GM12878 (cell line): ENCODE measurements around the gene C11orf58. TPM values are rescaled to one million over a fixed set of nuclear protein-coding genes. Genes with fewer than 3 reads are reported as not detected.

ENCODE experiments used
- CHD4 ChIP-seq: fragments of 200-600 bp; sonication (generic); IDR thresholded peaks from 2 replicates; pipeline ENCODE4 v1.6.1; 2016; ENCODE audit warnings: mild to moderate bottlenecking
- ELK1 ChIP-seq: IDR thresholded peaks from 2 replicates; pipeline ENCODE4 v1.6.1; 2012; ENCODE audit warnings: low read depth, low read length, improper control_type of control experiment
- FOS ChIP-seq: IDR thresholded peaks from 3 replicates; pipeline ENCODE4 v1.6.1; 2011; ENCODE audit warnings: borderline replicate concordance; ENCODE audit not compliant: insufficient read length; ENCODE audit errors: extremely low read depth
- HCFC1 ChIP-seq: fragments of 150-350 bp; IDR thresholded peaks from 2 replicates; pipeline ENCODE4 v1.6.1; 2014; ENCODE audit warnings: low read length
- MYC ChIP-seq: IDR thresholded peaks from 2 replicates; pipeline ENCODE4 v1.6.1; 2011; ENCODE audit warnings: mild to moderate bottlenecking, low read length, moderate library complexity, inconsistent platforms; ENCODE audit not compliant: insufficient read depth, insufficient replicate concordance, insufficient read length, severe bottlenecking
- NFIC ChIP-seq: IDR thresholded peaks from 2 replicates; pipeline ENCODE4 v1.6.1; 2012; ENCODE audit warnings: low read depth, mild to moderate bottlenecking, inconsistent platforms, low read length, moderate library complexity
- NR2F1 ChIP-seq: fragments of 450-650 bp; conservative IDR thresholded peaks from 2 replicates; pipeline ENCODE4 v1.6.1; 2017; ENCODE audit warnings: mild to moderate bottlenecking
- POLR2AphosphoS5 ChIP-seq: IDR thresholded peaks from 2 replicates; pipeline ENCODE4 v1.6.1; 2011; ENCODE audit warnings: mild to moderate bottlenecking, low read length, inconsistent platforms
- RFX5 ChIP-seq: IDR thresholded peaks from 2 replicates; pipeline ENCODE4 v1.6.1; 2011; ENCODE audit warnings: low read depth, low read length, improper control_type of control experiment
- ZBTB40 ChIP-seq: fragments of 450-650 bp; IDR thresholded peaks from 2 replicates; pipeline ENCODE4 v1.6.1; 2016; ENCODE audit warnings: mild to moderate bottlenecking, moderate library complexity, borderline replicate concordance
- ZNF217 ChIP-seq: fragments of 450-650 bp; IDR thresholded peaks from 2 replicates; pipeline ENCODE4 v1.6.1; 2017; ENCODE audit warnings: antibody characterized with exemption, mild to moderate bottlenecking
- ZNF24 ChIP-seq: fragments of 450-650 bp; IDR thresholded peaks from 2 replicates; pipeline ENCODE4 v1.6.1; 2017; ENCODE audit warnings: antibody characterized with exemption, mild to moderate bottlenecking
- ZZZ3 ChIP-seq: IDR thresholded peaks from 2 replicates; pipeline ENCODE4 v1.6.1; 2011; ENCODE audit warnings: low read depth; ENCODE audit not compliant: control insufficient read depth, insufficient read length
- polyA plus RNA-seq, 11 experiments: library from polyadenylated mRNA; depleted of rRNA in 4 of 11; unstranded in 6 of 11; stranded (reverse) in 5 of 11; fragments of >200 nt; fragmentation: Nextera tagmentation in 4 of 11; fragmentation: Illumina TruSeq in 1 of 11; extraction: Ambion mirVana in 4 of 11; extraction: Trizol in 1 of 11; gene quantifications; 1 replicate in 1 of 11; 2 replicates in 10 of 11; pipeline versions ENCODE4 v1.2.1 to v1.2.3, GENCODE V29; 2011 to 2016; ENCODE audit warnings: inconsistent platforms in 2 of 11, missing spikeins in 2 of 11, low read depth in 1 of 11
- total RNA-seq, 4 experiments: library from RNA; depleted of rRNA in 3 of 4; stranded (reverse); fragments of >200 nt in 3 of 4; fragmentation: Illumina TruSeq in 1 of 4; extraction: Trizol in 1 of 4; gene quantifications; 2 replicates each; pipeline versions ENCODE4 v1.2.1 to v1.2.3, GENCODE V29; 2013 to 2021
- TF ChIP-seq, protein P1 (sequence below): fragments of 450-650 bp; IDR thresholded peaks from 2 replicates; pipeline ENCODE4 v1.6.1; 2017; ENCODE audit warnings: borderline replicate concordance
- TF ChIP-seq, protein P2 (sequence below): fragments of 450-650 bp; IDR thresholded peaks from 2 replicates; pipeline ENCODE4 v1.6.1; 2018; ENCODE audit warnings: mild to moderate bottlenecking, low read depth, moderate library complexity; ENCODE audit not compliant: partially characterized antibody
- TF ChIP-seq, protein P3 (sequence below): fragments of 450-650 bp; IDR thresholded peaks from 2 replicates; pipeline ENCODE4 v1.6.1; 2016; ENCODE audit warnings: mild to moderate bottlenecking
- TF ChIP-seq, protein P4 (sequence below): IDR thresholded peaks from 2 replicates; pipeline ENCODE4 v1.6.1; 2011; ENCODE audit warnings: low read depth, mild to moderate bottlenecking, low read length, moderate library complexity, borderline replicate concordance; ENCODE audit errors: extremely low read depth

The C11orf58 gene
- total and polyA plus RNA-seq, 10 of the 15 experiments (the other 5 are each of a cell fraction or from before 2014, with no cell fraction given), result 98.2 to 379 (median 211) TPM

DNA sequence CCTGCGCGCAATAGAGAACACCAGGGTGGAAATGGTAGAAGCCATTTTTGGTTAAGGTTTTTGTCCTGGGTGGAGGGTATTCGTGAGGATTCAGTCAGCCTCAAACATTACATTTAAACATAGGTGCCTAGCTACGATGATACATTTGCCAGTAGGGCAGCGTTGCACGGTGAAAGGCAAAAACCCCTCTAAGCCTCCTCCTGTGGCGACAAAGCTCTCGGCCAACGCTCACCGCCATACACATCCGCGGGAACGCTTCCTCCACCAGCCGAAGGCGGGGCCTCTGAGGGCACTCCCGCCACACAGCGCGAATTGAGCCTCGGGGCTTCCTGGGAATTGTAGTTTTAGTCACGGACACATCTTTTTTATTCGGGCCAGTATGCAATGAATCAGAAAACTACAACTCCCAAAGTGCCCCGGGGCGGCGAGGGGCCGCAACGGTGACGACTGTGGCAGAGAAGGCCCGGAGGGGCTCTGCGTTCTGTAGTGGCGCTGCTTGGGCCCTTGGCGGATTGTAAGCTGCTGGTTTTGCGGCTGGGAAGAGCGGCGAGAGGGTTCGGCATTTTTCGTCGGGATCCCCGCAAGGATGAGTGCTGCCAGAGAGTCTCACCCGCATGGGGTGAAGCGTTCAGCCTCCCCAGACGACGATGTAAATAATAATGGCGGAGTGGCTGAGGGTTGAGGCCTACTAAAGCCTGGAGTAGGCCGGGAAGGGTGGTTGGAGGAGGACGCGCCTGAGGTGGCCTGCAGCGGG lies at the start of gene C11orf58 (continued):
- TF ChIP-seq FOS, result no peak
- TF ChIP-seq, protein P1, sequence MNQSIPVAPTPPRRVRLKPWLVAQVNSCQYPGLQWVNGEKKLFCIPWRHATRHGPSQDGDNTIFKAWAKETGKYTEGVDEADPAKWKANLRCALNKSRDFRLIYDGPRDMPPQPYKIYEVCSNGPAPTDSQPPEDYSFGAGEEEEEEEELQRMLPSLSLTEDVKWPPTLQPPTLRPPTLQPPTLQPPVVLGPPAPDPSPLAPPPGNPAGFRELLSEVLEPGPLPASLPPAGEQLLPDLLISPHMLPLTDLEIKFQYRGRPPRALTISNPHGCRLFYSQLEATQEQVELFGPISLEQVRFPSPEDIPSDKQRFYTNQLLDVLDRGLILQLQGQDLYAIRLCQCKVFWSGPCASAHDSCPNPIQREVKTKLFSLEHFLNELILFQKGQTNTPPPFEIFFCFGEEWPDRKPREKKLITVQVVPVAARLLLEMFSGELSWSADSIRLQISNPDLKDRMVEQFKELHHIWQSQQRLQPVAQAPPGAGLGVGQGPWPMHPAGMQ, result no peak
- TF ChIP-seq, protein P2, sequence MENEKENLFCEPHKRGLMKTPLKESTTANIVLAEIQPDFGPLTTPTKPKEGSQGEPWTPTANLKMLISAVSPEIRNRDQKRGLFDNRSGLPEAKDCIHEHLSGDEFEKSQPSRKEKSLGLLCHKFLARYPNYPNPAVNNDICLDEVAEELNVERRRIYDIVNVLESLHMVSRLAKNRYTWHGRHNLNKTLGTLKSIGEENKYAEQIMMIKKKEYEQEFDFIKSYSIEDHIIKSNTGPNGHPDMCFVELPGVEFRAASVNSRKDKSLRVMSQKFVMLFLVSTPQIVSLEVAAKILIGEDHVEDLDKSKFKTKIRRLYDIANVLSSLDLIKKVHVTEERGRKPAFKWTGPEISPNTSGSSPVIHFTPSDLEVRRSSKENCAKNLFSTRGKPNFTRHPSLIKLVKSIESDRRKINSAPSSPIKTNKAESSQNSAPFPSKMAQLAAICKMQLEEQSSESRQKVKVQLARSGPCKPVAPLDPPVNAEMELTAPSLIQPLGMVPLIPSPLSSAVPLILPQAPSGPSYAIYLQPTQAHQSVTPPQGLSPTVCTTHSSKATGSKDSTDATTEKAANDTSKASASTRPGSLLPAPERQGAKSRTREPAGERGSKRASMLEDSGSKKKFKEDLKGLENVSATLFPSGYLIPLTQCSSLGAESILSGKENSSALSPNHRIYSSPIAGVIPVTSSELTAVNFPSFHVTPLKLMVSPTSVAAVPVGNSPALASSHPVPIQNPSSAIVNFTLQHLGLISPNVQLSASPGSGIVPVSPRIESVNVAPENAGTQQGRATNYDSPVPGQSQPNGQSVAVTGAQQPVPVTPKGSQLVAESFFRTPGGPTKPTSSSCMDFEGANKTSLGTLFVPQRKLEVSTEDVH, result peak; percentile 79
- TF ChIP-seq ZZZ3, result no peak
- TF ChIP-seq POLR2AphosphoS5, result peak; percentile 98
- no peak; the same call in 1 of the 2 replicates for TF ChIP-seq NFIC
- TF ChIP-seq RFX5, result no peak
- no peak for TF ChIP-seq CHD4
- TF ChIP-seq ZNF24, result no peak
- no peak for TF ChIP-seq ZNF217
- TF ChIP-seq, protein P3, sequence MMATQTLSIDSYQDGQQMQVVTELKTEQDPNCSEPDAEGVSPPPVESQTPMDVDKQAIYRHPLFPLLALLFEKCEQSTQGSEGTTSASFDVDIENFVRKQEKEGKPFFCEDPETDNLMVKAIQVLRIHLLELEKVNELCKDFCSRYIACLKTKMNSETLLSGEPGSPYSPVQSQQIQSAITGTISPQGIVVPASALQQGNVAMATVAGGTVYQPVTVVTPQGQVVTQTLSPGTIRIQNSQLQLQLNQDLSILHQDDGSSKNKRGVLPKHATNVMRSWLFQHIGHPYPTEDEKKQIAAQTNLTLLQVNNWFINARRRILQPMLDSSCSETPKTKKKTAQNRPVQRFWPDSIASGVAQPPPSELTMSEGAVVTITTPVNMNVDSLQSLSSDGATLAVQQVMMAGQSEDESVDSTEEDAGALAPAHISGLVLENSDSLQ, result 0 out of 2 replicates have a peak, but pooled peaks have one; percentile 19
- TF ChIP-seq, protein P4, sequence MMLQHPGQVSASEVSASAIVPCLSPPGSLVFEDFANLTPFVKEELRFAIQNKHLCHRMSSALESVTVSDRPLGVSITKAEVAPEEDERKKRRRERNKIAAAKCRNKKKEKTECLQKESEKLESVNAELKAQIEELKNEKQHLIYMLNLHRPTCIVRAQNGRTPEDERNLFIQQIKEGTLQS, result peak; percentile 30; the same call in 1 of the 2 replicates
- TF ChIP-seq NR2F1, result no peak; the same call in 1 of the 2 replicates
- TF ChIP-seq HCFC1, result peak; percentile 96
- TF ChIP-seq MYC, result no peak
- TF ChIP-seq ZBTB40, result peak; percentile 42; the same call in 1 of the 2 replicates
- no peak for TF ChIP-seq ELK1
